Stimulated activated CD4-positive, alpha-beta T cell treated with anti-CD3 and anti-CD28 coated beads, Interleukin-12 subunit alpha, Interleukin-12 subunit beta, amount 100 ng/mL, for 4 hours (primary cell): ENCODE results near the gene ARHGDIG.

Experiments used
- DNase-seq: peaks from one replicate; pipeline ENCODE4 v3.0.0-alpha.2; 2020

Gene ARHGDIG

GRCh38 chr16:281660-282255 lies 1.4 kb downstream of the ARHGDIG start:
- DNase-seq: no peak

- DNase-seq: no peak
These were observed 2.1 kb downstream of the ARHGDIG start for GRCh38 chr16:282491-282890.

GRCh38 chr16:283033-283805 lies 2.8 kb downstream of the ARHGDIG start, which contains the start of gene PDIA2:
Gene PDIA2 (plus strand): TSS chr16:283164. CDS start chr16:283170, 6 bp downstream.
- DNase-seq: no peak

DNA sequence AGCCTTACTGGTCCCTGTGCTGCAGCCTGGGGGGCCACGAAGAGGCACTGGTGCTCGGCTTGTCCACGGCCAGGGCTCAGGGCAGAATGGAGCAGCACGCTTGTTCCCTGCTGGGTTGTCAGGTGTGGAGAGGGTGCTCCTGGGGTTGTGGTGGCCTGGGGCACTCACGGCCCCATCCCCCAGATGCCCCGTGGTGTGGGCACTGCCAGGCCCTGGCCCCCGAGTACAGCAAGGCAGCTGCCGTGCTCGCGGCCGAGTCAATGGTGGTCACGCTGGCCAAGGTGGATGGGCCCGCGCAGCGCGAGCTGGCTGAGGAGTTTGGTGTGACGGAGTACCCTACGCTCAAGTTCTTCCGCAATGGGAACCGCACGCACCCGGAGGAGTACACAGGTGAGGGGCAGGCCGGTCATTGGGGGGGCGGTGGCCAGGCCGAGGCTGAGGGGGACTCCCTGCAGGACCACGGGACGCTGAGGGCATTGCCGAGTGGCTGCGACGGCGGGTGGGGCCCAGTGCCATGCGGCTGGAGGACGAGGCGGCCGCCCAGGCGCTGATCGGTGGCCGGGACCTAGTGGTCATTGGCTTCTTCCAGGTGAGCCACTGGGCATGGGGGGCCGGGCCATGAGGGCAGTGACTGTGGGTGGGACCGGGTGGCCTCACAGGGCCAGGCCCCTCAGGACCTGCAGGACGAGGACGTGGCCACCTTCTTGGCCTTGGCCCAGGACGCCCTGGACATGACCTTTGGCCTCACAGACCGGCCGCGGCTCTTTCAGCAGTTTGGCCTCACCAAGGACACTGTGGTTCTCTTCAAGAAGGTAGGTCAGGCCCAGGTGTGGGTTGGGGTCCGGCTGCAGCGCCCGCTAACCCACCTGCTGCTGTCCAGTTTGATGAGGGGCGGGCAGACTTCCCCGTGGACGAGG lies 4.1 kb downstream of the ARHGDIG start:
- no peak for DNase-seq

GRCh38 chr16:285146-286055 lies 5.0 kb downstream of the ARHGDIG start:
- DNase-seq: no peak

- no peak for DNase-seq
These were observed 6.3 kb downstream of the ARHGDIG start for GRCh38 chr16:286491-287297.

- DNase-seq: no peak
These were observed 7.0 kb downstream of the ARHGDIG start for GRCh38 chr16:287298-287811.

- no peak for DNase-seq
These were observed 7.9 kb downstream of the ARHGDIG start for GRCh38 chr16:287981-288920.

- DNase-seq: no peak
These were observed 9.1 kb downstream of the ARHGDIG start for GRCh38 chr16:289395-289997.

DNA sequence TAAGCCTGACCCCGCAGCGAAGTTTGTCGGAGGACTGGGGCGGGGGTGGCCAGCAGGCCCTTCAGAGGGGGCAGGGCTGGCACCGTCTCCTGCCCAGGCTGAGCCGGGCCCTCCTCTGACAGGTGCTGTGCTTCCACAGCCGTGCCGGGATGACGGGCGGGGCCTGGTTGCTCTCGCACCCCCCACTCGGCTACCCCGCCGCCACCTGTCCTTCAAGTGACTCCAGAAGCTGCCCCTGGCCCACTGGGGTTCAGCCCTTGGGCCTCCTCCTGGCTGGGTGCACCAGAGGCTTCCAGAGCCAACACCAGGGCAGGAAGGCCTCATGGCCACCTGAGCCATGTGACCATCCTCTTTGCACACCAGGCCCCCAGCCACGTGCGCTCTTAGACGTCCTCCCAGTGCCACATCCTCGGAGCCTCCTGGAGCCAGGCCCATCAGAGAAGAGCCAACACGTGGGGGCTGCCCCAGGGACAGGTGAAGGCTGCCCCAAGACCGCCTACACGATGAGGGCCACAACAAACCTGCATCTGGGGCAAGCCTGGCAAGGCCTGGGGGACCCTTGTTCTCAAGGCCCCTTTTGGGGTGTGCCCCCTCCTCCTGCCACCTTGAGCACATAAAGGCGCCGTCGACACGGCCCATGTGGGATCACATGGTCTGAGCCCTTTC lies 9.8 kb downstream of the ARHGDIG start:
- no peak for DNase-seq

GRCh38 chr16:290681-291405 lies 10.5 kb downstream of the ARHGDIG start:
- no peak for DNase-seq

DNA sequence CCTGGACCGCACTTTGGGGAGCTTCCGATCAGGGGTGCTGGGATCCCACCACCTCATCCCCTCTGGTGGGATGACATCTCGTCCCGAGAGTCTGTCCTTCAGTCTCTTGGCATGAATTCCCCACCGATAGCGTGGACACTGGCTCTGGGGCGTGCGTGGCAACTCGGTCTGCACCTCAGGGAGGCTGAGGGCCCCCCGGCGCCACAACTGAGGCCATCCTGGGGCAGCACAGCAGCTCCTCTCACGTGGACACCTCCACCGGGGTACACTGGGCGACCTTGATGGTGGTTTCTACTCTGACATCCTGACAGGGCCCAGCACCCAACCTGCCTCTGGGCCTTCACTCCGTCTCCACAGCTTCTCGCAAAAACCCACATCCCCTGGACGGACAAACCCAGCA lies 11.1 kb downstream of the ARHGDIG start:
- DNase-seq: no peak

- no peak for DNase-seq
These were observed 12.8 kb downstream of the ARHGDIG start for GRCh38 chr16:293043-293775.

- no peak for DNase-seq
These were observed 15.9 kb downstream of the ARHGDIG start for GRCh38 chr16:296276-296675.

DNA sequence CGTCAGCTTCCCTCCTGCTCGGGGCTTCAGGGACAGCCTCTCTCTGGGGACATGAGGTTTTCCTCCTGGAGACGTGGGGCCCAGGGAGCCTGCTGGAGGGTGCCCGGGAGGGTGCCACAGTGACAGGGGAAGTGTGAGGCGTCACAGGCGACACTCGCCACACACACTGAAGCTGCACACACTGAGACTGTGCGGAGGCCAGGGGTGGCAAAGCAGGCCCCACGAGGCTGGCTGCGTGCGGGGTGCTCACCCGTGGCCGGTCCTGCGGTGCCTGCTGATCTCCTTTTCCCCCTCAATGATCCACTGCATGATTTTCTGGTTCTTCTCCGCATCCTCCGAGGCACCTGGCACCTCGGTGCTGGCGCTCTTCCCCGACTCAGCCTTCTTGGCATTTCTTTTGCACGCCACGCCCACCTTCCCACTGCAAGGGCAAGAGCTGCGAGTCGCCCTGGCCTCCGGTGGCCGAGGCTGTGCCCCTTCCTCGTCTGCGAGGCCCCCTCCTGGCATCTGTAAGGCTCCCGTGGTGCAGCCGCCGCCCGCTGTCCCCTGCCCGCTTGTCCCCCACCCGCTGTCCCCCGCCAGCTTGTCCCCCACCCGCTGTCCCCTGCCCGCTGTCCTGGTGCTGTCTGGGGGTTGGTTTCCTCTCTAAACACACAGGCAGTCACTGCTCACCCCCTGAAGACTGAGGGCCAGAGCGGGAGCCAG lies 16.6 kb downstream of the ARHGDIG start:
- no peak for DNase-seq

DNA sequence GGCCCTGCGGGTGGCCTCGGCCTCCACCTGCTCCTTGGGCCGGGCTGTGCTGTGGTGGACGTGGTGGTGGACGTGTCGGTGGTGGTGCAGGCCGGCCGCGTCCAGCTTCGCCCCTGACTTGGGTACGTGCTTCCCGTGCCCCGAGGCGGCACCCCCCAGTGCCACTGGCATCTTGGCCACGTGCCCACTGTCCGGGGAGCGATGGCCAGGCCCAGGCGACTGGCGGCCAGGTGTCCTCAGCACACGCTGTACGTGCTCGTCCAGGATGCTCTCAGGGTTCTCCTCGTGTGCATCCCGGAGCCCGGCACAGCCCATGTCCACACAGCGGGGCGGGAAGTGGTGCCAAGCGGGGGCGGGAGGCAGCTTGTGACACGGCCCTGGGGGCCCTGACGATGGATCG lies 17.4 kb downstream of the ARHGDIG start:
- no peak for DNase-seq

DNA sequence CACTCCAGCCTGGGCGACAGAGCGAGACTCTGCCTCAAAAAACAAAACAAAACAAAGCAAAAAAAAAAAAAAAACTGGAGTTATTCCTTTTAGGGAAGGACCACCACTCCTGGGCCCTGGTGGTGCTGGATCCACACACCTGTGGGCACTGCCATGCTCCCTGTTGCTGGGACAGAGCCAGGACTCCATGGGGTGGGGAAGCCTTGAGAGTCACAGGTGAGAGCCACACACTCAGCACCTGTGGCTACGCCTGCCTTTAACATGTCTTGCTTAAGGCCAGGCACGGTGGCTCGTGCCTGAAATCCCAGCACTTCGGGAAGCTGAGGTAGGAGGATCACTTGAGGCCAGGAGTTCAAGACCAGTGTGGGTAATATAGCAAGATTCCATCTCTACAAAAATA lies 20.8 kb downstream of the ARHGDIG start:
- no peak for DNase-seq
